GM18526 (cell line): ENCODE data around the gene HLCS.

Experiments
- POLR2A ChIP-seq: IDR thresholded peaks from 3 replicates; pipeline ENCODE4 v1.6.1; 2011; ENCODE audit not compliant: insufficient read length; ENCODE audit errors: extremely low read depth

HLCS gene

GRCh38 chr21:36883532-36884486 lies 82.7 kb downstream of the HLCS start:
- no peak for TF ChIP-seq POLR2A

DNA sequence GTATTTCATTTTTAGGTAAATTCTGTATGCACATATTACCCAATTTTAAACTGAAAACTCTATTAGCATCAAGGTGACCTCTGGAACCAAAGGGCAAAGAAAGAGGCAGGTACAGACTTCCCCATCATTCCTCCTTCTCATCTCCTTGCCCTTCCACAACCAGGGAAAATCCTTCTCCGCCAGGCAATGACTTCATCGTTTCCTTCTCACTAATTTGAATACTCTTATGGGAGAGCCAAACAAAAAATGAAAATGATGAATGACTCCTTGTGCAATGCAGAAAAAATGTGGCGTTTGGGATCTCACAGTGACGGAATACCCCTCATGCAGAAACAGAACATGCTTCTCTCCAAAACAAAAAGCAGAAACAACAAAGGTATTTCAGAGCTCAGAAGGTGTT lies 83.7 kb downstream of the HLCS start:
- no peak for TF ChIP-seq POLR2A

- TF ChIP-seq POLR2A: no peak
Observed at GRCh38 chr21:36881228-36881627, 85.2 kb downstream of the HLCS start.

GRCh38 chr21:36879827-36880226 lies 86.6 kb downstream of the HLCS start:
- no peak for TF ChIP-seq POLR2A

DNA sequence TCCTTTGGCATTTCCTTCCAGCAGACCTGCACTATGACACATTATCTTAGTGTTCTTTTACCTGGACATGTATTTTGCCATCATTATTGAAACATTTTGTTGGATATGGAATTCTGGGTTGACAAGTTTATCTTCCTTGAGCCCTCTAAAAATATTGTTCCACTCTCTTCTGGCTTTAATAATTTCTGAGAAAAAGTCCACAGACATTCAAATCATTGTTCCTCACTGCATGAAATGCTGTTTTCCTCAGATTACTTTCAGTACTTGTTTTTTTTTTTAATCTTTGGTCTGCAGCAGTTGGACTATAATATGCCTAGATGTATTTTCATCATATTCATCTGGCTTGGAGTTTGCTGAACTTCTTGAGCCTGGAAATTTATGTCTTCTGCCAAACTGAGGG lies 88.7 kb downstream of the HLCS start:
- TF ChIP-seq POLR2A: no peak

- no peak for TF ChIP-seq POLR2A
Observed at GRCh38 chr21:36874665-36875064, 91.8 kb downstream of the HLCS start.

- TF ChIP-seq POLR2A: no peak
Observed at GRCh38 chr21:36873513-36873912, 93.0 kb downstream of the HLCS start.

DNA sequence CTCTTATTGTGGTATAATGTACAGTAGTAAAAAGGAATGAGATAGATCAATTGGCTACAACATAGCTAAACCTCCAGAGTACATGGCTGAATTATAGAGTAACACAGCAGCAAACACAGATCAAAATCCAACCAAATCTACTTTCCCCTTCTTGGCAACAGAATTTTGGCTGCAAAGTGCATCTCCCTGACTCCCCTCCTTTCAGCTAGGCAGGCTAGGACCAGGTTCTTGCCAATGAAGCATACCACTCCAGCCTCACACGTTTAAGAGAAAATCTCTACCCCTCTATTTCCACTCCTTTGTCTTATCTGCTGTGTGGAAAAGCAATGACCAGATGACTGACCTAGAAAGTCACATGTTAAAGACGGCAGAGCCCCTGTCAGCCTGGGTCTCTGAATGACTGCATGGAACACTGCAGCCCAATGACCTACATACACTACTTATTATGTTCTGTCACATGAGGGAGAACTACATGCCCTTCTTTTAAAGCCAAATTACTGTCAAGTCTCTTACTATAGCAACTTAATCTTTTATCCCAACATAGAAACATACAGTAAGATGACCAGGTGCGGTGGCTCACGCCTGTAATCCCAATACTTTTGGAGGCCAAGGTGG lies 99.1 kb downstream of the HLCS start:
- no peak for TF ChIP-seq POLR2A

DNA sequence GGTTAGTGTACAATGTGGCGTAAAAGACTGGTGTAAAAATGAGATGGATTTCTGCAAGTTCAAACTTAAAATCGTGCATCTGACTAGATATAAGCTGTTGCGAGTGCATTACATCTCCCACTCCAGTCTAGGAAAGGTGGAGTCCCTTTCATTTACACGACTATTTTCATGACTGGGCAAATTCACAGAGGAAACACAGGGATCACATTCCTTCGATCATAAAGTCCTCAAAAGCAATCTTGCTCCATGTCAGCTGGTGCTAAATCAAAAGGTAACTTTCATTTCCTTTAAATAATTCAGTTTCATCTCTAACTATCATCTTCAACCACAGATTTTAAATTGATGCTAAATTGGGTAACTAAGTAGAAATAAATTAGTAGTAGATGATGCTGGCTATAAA lies 100.0 kb downstream of the HLCS start:
- no peak for TF ChIP-seq POLR2A

- no peak for TF ChIP-seq POLR2A
Observed at GRCh38 chr21:36864974-36865373, 101.5 kb downstream of the HLCS start.

DNA sequence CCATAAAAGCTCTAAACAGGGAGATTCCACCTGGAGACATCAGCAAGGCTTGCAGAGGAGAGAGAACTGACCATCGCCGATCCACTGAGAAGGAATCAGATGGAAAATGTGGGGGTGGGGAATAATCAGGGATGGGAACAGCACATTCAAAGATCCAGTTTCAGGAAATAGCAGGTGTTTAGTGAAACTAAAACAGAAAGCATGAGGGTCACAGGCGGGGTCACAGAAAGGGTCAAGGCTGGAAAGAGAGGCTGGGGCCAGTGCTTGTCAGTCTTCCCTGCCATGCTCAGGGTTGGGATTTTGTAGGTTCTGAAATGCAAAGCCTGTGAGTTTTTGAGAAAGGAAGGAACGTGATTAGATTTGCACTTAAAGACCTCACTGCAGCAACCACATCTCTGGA lies 103.2 kb downstream of the HLCS start:
- no peak for TF ChIP-seq POLR2A

DNA sequence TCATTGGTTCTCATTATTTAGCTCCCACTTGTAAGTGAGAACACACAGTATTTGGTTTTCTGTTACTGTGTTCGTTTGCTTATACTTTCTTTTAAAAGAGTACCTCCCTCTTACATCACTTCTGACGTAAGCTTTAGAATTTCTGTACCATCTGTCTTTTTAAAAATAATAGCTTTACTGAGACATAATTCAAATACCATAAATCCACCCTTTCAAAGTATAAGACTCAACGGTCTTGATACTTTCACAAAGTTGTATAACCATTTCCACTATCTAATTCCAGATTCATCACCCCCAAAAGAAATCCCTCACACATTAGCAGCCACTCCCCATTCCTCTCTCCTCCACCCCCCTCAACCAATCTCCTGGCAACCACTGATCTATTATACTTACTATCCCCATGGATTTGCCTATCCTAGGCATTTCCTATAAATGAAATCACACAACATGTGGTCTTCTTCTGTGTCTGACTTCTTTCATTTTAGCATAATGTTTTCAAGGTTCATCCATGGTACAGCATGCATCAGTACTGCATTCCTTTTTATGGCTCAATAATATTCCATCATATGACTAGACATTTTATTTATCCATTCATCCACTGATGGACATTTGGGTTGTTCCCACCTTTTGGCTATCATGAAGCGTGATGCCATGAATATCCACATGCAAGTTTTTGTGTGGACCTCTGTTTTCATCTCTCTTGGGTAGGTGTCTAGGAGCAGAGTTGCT lies 104.7 kb downstream of the HLCS start:
- TF ChIP-seq POLR2A: no peak

GRCh38 chr21:36860736-36861594 lies 105.5 kb downstream of the HLCS start:
- TF ChIP-seq POLR2A: no peak

DNA sequence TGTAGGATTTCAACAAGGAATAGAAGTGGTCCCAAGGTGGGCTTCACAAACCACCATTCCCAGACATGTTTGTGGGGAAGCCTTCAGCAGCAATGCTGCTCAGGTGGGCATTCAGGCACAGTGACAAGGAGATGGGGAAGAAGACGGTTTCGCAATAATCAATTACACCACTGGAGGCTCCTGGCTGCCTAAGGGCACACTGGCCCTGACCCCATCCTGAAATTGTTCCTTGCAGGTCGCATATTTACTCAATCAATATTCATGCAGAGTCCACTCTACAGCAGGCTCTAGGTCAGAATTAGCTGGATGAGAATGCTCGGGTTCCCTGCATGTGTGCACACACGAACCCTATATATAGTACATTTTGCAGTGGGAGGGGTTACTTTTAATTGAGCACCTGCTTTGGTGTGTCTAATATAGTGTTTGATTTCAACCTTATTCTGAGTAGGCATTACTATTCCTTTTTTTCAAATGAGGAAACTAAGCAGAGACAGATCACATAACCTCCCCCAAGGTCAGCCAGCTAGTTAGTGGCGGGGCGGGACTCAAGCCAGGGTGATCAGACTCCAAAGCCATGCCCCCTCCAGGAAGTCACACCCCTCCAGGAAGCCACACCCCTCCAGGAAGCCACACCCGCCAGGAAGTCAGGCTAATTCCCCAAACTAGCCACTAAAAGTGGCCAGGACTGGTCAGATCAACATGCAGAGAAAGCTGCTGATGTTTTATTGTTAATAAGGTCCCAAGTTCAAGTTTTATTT lies 106.5 kb downstream of the HLCS start:
- no peak for TF ChIP-seq POLR2A

DNA sequence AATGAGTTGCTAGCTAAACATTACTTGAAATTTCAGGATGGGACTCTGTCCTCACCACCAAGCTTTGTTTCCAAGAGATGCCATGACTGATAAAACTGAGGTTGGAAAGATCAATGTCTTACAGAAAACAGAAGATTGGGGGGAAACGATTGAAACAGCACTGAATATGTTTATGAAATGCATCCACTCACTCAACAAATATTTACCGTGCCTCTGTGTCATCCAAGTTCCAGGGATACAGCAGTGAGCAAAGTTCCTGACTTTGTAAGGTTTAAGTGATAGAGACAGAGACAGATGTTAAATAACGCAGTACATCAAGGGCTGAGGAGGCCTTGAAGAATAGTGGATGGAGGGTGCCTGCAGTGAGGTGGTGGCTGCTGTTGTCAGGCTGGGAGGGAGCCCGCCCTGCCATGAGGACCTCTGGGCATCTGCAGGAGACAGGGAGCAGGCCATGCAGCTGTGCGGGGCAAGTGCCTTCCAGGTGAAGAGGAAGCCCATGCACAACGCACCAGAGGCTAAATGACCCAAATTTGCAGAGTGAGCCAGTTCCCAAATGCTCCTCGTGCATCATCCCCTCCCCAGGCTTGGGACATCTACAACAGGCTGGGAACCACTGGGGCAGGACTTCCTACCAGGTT lies 108.0 kb downstream of the HLCS start:
- TF ChIP-seq POLR2A: no peak
